Neural progenitor cell (in vitro differentiated cells): Measurements from ENCODE around the gene MRPL45.

ENCODE experiments used
- EZH2 ChIP-seq: fragments of 200-600 bp; sonication (generic); IDR thresholded peaks from 2 replicates; pipeline ENCODE4 v1.6.1; 2017; ENCODE audit warnings: antibody characterized with exemption, mild to moderate bottlenecking, moderate library complexity
- EZH2phosphoT487 ChIP-seq: fragments of 200-600 bp; sonication (generic); IDR thresholded peaks from 2 replicates; pipeline ENCODE4 v1.6.1; 2017; ENCODE audit warnings: antibody characterized with exemption
- TF ChIP-seq, protein P1 (sequence below): fragments of 200-600 bp; sonication (generic); IDR thresholded peaks from 2 replicates; pipeline ENCODE4 v1.5.1; 2017; ENCODE audit warnings: antibody characterized with exemption, mild to moderate bottlenecking

DNA sequence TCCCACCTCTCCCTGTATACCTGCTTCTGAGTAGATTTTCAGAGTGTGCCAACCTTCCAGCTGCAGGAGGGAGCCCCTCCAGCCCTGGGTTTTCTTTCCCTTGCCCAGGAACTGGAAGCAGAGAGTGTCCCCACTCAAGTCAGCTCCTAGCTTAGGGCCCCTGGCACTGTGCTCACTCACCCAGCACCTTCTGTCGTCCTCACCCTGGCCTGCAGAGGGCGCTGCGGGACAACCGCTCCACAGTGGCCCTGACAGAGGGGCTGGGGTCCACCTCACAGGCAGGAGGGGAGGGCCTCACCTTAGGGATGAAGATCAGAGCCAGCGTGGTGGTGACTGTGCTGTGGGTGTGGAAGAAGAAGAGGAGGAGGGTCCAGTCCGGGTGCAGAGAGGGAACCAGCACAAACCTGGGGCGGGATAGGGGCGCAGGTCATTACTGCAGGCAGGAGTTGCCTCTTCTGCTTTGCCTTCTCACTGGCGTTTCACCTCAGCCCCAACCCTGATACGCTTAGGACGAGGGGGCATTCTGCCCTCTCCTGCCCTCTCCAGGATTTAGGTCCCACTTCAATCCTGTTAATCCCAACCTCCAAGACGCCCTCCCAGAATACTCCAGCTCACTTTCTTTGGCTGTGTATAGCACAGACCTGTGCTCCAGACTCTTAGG, 36.8 kb downstream of the MRPL45 start:
- TF ChIP-seq, protein P1, sequence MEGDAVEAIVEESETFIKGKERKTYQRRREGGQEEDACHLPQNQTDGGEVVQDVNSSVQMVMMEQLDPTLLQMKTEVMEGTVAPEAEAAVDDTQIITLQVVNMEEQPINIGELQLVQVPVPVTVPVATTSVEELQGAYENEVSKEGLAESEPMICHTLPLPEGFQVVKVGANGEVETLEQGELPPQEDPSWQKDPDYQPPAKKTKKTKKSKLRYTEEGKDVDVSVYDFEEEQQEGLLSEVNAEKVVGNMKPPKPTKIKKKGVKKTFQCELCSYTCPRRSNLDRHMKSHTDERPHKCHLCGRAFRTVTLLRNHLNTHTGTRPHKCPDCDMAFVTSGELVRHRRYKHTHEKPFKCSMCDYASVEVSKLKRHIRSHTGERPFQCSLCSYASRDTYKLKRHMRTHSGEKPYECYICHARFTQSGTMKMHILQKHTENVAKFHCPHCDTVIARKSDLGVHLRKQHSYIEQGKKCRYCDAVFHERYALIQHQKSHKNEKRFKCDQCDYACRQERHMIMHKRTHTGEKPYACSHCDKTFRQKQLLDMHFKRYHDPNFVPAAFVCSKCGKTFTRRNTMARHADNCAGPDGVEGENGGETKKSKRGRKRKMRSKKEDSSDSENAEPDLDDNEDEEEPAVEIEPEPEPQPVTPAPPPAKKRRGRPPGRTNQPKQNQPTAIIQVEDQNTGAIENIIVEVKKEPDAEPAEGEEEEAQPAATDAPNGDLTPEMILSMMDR: no peak
- TF ChIP-seq EZH2 (no peak), EZH2phosphoT487 (no peak)
